Neural progenitor cell (in vitro differentiated cells): Measurements from ENCODE around the gene WBP4. TPM values are rescaled to one million over a fixed set of nuclear protein-coding genes. Genes with fewer than 3 reads are reported as not detected.

Experiments
- DNase-seq: peaks from one replicate; pipeline ENCODE4 v3.0.0-alpha.2; 2016; ENCODE audit warnings: low spot score
- H2AFZ ChIP-seq: fragments of 200-600 bp; sonication (generic); replicated peaks from 2 replicates; pipeline ENCODE4 v1.6.1; 2016; ENCODE audit warnings: antibody characterized with exemption
- H3F3A ChIP-seq: fragments of 200-600 bp; sonication (generic); 2 replicates; pipeline ENCODE4 v1.6.1; 2016; ENCODE audit warnings: antibody characterized with exemption, low read depth
- H3K27ac ChIP-seq: fragments of 200-600 bp; sonication (generic); 2 replicates; pipeline ENCODE4 v1.5.1; 2016; ENCODE audit warnings: mild to moderate bottlenecking
- H3K27me3 ChIP-seq: fragments of 200-600 bp; sonication (generic); 2 replicates; pipeline ENCODE4 v1.6.1; 2016; ENCODE audit warnings: mild to moderate bottlenecking, moderate library complexity
- H3K36me3 ChIP-seq: fragments of 200-600 bp; sonication (generic); 2 replicates; pipeline ENCODE4 v1.5.1; 2016
- H3K4me1 ChIP-seq: fragments of 200-600 bp; sonication (generic); 2 replicates; pipeline ENCODE4 v1.6.1; 2016; ENCODE audit warnings: mixed run types
- H3K4me2 ChIP-seq: fragments of 200-600 bp; sonication (generic); 2 replicates; pipeline ENCODE4 v1.6.1; 2016
- H3K4me3 ChIP-seq: fragments of 200-600 bp; sonication (generic); 2 replicates; pipeline ENCODE4 v1.5.1; 2016
- H3K79me2 ChIP-seq: fragments of 200-600 bp; sonication (generic); 2 replicates; pipeline ENCODE4 v1.6.1; 2016; ENCODE audit warnings: low read depth
- H3K9ac ChIP-seq: fragments of 200-600 bp; sonication (generic); 2 replicates; pipeline ENCODE4 v1.6.1; 2016
- H3K9me3 ChIP-seq: fragments of 200-600 bp; sonication (generic); 2 replicates; pipeline ENCODE4 v1.5.1; 2016; ENCODE audit warnings: low read depth
- H4K20me1 ChIP-seq: fragments of 200-600 bp; sonication (generic); 2 replicates; pipeline ENCODE4 v1.6.1; 2016; ENCODE audit warnings: low read depth
- H3K27ac Mint-ChIP-seq: 3 replicates; pipeline ENCODE4 v1.8.0; 2021; ENCODE audit warnings: mixed read lengths
- H3K27me3 Mint-ChIP-seq: 2 replicates; pipeline ENCODE4 v1.8.0; 2022; ENCODE audit warnings: low read depth, mild to moderate bottlenecking, inconsistent platforms, moderate library complexity, mixed read lengths; ENCODE audit not compliant: insufficient read depth
- H3K36me3 Mint-ChIP-seq: 3 replicates; pipeline ENCODE4 v1.8.0; 2021; ENCODE audit warnings: mixed read lengths
- H3K4me1 Mint-ChIP-seq: 3 replicates; pipeline ENCODE4 v1.8.0; 2021; ENCODE audit warnings: mixed read lengths
- H3K4me3 Mint-ChIP-seq: 3 replicates; pipeline ENCODE4 v1.8.0; 2021; ENCODE audit warnings: mild to moderate bottlenecking, moderate library complexity, mixed read lengths
- H3K9me3 Mint-ChIP-seq: 3 replicates; pipeline ENCODE4 v1.8.0; 2020; ENCODE audit warnings: mixed read lengths
- EZH2 ChIP-seq: fragments of 200-600 bp; sonication (generic); IDR thresholded peaks from 2 replicates; pipeline ENCODE4 v1.6.1; 2017; ENCODE audit warnings: antibody characterized with exemption, mild to moderate bottlenecking, moderate library complexity
- EZH2phosphoT487 ChIP-seq: fragments of 200-600 bp; sonication (generic); IDR thresholded peaks from 2 replicates; pipeline ENCODE4 v1.6.1; 2017; ENCODE audit warnings: antibody characterized with exemption
- total RNA-seq: library from RNA; depleted of rRNA; stranded (reverse); fragments of >200 nt; gene quantifications from 2 replicates; pipeline ENCODE4 v1.2.3, GENCODE V29; 2015; ENCODE audit warnings: low replicate concordance
- TF ChIP-seq, protein P1 (sequence below): fragments of 200-600 bp; sonication (generic); IDR thresholded peaks from 2 replicates; pipeline ENCODE4 v1.5.1; 2017; ENCODE audit warnings: antibody characterized with exemption, mild to moderate bottlenecking

The WBP4 gene
- total RNA-seq, 1 donor from 2014 or later, result 12.9 TPM

GRCh38 chr13:41060082-41060723 lies 1.1 kb upstream of the WBP4 start:
- H3F3A ChIP-seq, result peaks cover 30% of the 10 kb centered on the region
- H3K79me2 ChIP-seq, result peaks cover 51% of the 10 kb centered on the region
- no peaks in the 10 kb centered on the region for H3K36me3 ChIP-seq
- H3K27me3 ChIP-seq, result no peaks in the 10 kb centered on the region
- peak overlapping the region; percentile 34 for H3K9ac ChIP-seq
- H3K9me3 ChIP-seq, result no peaks in the 10 kb centered on the region
- peak overlapping the region; percentile 70 for H3K4me3 ChIP-seq
- peak overlapping the region; percentile 87 for H3K27ac ChIP-seq
- H3K4me1 ChIP-seq, result peaks cover 14% of the 10 kb centered on the region
- Mint-ChIP-seq H3K27me3 (peaks cover 18% of the 10 kb centered on the region), H3K4me1 (peaks cover 41% of the 10 kb centered on the region), H3K36me3 (peaks cover 6% of the 10 kb centered on the region), H3K9me3 (peaks cover 11% of the 10 kb centered on the region), H3K27ac (peak overlapping the region; percentile 99), H3K4me3 (peak overlapping the region; percentile 99)
- H3K4me2 ChIP-seq, result peak overlapping the region; percentile 89
- TF ChIP-seq EZH2phosphoT487 (peak; percentile 24), EZH2 (peak; percentile 49)
- TF ChIP-seq, protein P1, sequence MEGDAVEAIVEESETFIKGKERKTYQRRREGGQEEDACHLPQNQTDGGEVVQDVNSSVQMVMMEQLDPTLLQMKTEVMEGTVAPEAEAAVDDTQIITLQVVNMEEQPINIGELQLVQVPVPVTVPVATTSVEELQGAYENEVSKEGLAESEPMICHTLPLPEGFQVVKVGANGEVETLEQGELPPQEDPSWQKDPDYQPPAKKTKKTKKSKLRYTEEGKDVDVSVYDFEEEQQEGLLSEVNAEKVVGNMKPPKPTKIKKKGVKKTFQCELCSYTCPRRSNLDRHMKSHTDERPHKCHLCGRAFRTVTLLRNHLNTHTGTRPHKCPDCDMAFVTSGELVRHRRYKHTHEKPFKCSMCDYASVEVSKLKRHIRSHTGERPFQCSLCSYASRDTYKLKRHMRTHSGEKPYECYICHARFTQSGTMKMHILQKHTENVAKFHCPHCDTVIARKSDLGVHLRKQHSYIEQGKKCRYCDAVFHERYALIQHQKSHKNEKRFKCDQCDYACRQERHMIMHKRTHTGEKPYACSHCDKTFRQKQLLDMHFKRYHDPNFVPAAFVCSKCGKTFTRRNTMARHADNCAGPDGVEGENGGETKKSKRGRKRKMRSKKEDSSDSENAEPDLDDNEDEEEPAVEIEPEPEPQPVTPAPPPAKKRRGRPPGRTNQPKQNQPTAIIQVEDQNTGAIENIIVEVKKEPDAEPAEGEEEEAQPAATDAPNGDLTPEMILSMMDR, result peak; percentile 54
- peak overlapping the region; percentile 84 for H2AFZ ChIP-seq
- peak; percentile 94 for DNase-seq
- no peaks in the 10 kb centered on the region for H4K20me1 ChIP-seq

DNA sequence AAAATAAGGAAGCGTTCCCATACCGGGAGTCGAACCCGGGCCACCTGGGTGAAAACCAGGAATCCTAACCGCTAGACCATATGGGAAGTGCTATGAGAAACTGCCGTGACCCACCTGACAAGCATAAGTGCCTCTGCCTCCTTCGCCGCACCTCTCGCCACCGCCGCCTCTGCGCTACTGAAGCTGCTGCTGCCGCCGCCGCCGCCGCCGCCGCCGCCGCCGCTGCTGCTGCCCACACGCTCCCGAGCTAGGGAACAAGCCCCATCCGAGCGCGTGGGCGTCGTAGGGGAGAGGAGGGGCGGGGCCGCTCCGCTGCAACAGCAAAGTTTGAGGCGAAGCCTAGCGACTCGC lies 610 bp upstream of the WBP4 start:
- no peaks in the 10 kb centered on the region for H3K9me3 ChIP-seq
- H3K9me3 Mint-ChIP-seq, result peaks cover 11% of the 10 kb centered on the region
- H3K4me2 ChIP-seq, result peak overlapping the region; percentile 89
- peaks cover 18% of the 10 kb centered on the region for H3K27me3 Mint-ChIP-seq
- H3F3A ChIP-seq, result peaks cover 30% of the 10 kb centered on the region
- peaks cover 4% of the 10 kb centered on the region for H3K36me3 ChIP-seq
- peak overlapping the region; percentile 87 for H3K27ac ChIP-seq
- peak overlapping the region; percentile 90 for H2AFZ ChIP-seq
- peak overlapping the region; percentile 99 for H3K27ac Mint-ChIP-seq
- no peaks in the 10 kb centered on the region for H4K20me1 ChIP-seq
- H3K4me1 Mint-ChIP-seq, result peaks cover 39% of the 10 kb centered on the region
- peaks cover 51% of the 10 kb centered on the region for H3K79me2 ChIP-seq
- H3K36me3 Mint-ChIP-seq, result peaks cover 6% of the 10 kb centered on the region
- peaks cover 14% of the 10 kb centered on the region for H3K4me1 ChIP-seq
- H3K4me3 ChIP-seq, result peak overlapping the region; percentile 70
- H3K27me3 ChIP-seq, result no peaks in the 10 kb centered on the region
- H3K4me3 Mint-ChIP-seq, result peak overlapping the region; percentile 99
- H3K9ac ChIP-seq, result peak overlapping the region; percentile 61
- DNase-seq, result peak; percentile 92
- TF ChIP-seq, protein P1, result no peak
- TF ChIP-seq EZH2, result no peak
- no peak for TF ChIP-seq EZH2phosphoT487

DNA sequence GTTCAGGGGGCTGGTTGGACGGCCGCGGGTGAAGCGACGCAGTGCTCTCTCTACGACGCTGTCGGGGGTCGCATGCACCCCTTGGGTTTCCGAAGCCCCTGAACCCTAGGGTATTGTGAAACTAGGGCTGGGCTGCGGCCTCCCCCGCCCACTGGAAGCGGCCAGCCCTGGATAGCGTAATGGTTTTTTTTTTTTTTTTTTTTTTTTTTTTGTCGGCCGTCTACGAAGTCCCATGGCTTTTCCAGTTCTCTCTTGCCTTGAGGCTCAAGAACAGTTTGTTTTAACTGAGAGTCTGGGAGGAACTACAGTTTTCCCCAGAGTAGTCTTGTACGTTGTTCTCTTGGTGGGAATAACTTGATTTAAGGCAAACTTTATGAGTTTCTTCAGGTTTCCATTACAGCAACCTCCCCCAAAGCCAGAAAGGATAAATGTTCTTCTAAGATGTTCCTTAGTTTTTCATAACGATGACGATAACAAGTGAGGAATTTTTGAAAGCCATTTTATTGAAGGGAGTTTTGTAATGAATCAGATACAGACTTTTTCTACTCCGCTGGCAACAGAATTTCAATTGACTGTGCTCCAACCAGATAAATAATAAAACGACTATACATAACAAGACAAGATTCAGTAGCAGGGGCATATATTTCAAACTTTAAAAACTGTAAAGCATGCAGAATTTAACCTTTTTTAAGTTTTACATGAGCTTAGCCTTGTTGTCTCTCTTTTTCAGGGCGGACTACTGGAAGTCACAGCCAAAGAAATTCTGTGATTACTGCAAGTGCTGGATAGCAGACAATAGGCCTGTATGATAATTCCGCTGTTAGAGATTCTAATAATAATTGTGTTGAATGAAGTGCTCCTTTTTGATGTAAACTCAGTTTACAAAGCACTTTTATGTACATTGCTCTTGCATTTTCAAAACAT lies 867 bp downstream of the WBP4 start:
- Mint-ChIP-seq H3K27me3 (peaks cover 18% of the 10 kb centered on the region), H3K9me3 (peaks cover 11% of the 10 kb centered on the region), H3K4me3 (peak overlapping the region; percentile 99), H3K4me1 (peaks cover 39% of the 10 kb centered on the region), H3K36me3 (peaks cover 10% of the 10 kb centered on the region), H3K27ac (peak overlapping the region; percentile 97)
- H3F3A ChIP-seq, result peaks cover 30% of the 10 kb centered on the region
- no peak for DNase-seq
- H4K20me1 ChIP-seq, result no peaks in the 10 kb centered on the region
- H3K27me3 ChIP-seq, result no peaks in the 10 kb centered on the region
- H3K9ac ChIP-seq, result peak overlapping the region; percentile 61
- H2AFZ ChIP-seq, result peak overlapping the region; percentile 90
- H3K27ac ChIP-seq, result peak overlapping the region; percentile 87
- H3K4me3 ChIP-seq, result peak overlapping the region; percentile 70
- H3K4me1 ChIP-seq, result peaks cover 14% of the 10 kb centered on the region
- peaks cover 51% of the 10 kb centered on the region for H3K79me2 ChIP-seq
- peak overlapping the region; percentile 89 for H3K4me2 ChIP-seq
- no peak for TF ChIP-seq EZH2phosphoT487
- TF ChIP-seq, protein P1, result no peak
- TF ChIP-seq EZH2, result no peak
- H3K9me3 ChIP-seq, result no peaks in the 10 kb centered on the region
- H3K36me3 ChIP-seq, result peaks cover 11% of the 10 kb centered on the region
